A673 (cell line): ENCODE data around the gene ACP7.

Experiments used
- EZH2 ChIP-seq: fragments of 200-600 bp; sonication (generic); IDR thresholded peaks from 2 replicates; pipeline ENCODE4 v1.6.1; 2017; ENCODE audit warnings: borderline replicate concordance, low read depth, mild to moderate bottlenecking, mixed read lengths, antibody characterized with exemption, low read length; ENCODE audit not compliant: poor library complexity, severe bottlenecking
- TF ChIP-seq, protein P1 (sequence below): fragments of 300-800, 200-600 bp; sonication (generic); conservative IDR thresholded peaks from 2 replicates; pipeline ENCODE4 v1.5.1; 2017; ENCODE audit warnings: low read depth, mild to moderate bottlenecking, antibody characterized with exemption, low read length, moderate library complexity, mixed read lengths

GRCh38 chr19:39147480-39147879 is 63.3 kb downstream of the ACP7 start:
- TF ChIP-seq, protein P1, sequence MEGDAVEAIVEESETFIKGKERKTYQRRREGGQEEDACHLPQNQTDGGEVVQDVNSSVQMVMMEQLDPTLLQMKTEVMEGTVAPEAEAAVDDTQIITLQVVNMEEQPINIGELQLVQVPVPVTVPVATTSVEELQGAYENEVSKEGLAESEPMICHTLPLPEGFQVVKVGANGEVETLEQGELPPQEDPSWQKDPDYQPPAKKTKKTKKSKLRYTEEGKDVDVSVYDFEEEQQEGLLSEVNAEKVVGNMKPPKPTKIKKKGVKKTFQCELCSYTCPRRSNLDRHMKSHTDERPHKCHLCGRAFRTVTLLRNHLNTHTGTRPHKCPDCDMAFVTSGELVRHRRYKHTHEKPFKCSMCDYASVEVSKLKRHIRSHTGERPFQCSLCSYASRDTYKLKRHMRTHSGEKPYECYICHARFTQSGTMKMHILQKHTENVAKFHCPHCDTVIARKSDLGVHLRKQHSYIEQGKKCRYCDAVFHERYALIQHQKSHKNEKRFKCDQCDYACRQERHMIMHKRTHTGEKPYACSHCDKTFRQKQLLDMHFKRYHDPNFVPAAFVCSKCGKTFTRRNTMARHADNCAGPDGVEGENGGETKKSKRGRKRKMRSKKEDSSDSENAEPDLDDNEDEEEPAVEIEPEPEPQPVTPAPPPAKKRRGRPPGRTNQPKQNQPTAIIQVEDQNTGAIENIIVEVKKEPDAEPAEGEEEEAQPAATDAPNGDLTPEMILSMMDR = no peak
- no peak for TF ChIP-seq EZH2
